Pancreas (tissue), 10 donors: ENCODE measurements around the gene MYO9A. TPM values are rescaled to one million over a fixed set of nuclear protein-coding genes. Genes with fewer than 3 reads are reported as not detected.
A peak's percentile ranks its signal among the peaks of the same experiment; 100 is the strongest.

ENCODE experiments used
- ATAC-seq, 4 donors: fragments of 200-7000 bp; cut with Tn5 transposase; one replicate each; pipeline versions ENCODE4 v1.8.0 to v1.9.1; 2020; ENCODE audit warnings: mild to moderate bottlenecking in 4 of 4, moderate library complexity in 4 of 4
- DNase-seq, 6 donors: peaks; one replicate each; pipeline ENCODE4 v3.0.0-alpha.2; 2020
- FAIRE-seq: peaks from 2 replicates; lab custom pipeline; 2012; peaks lifted over from hg19 to GRCh38; lab: Jason Lieb, UNC
- H3K27ac ChIP-seq, 4 donors: fragments of 200-600 bp; sonication (generic); 1 replicate in 3 of 4; 2 replicates in 1 of 4; pipeline versions ENCODE4 v1.5.0 to v1.8.0; 2020
- H3K27me3 ChIP-seq, 4 donors: fragments of 200-600 bp; one replicate each; pipeline ENCODE4 v1.8.0; 2021
- H3K36me3 ChIP-seq, 3 donors: fragments of 200-600 bp; sonication (generic) in 1 of 3; one replicate each; pipeline versions ENCODE4 v1.5.0 to v1.8.0; 2020 to 2021
- H3K4me1 ChIP-seq, 3 donors: fragments of 200-600 bp; one replicate each; pipeline ENCODE4 v1.8.0; 2021
- H3K4me3 ChIP-seq, 4 donors: fragments of 200-600 bp; sonication (generic) in 2 of 4; one replicate each; pipeline versions ENCODE4 v1.5.0 to v1.8.0; 2020 to 2021
- H3K9me3 ChIP-seq, 4 donors: fragments of 200-600 bp; one replicate each; pipeline ENCODE4 v1.8.0; 2021
- CTCF ChIP-seq, 4 donors: fragments of 200-600 bp; sonication (generic) in 3 of 4; IDR thresholded peaks; one replicate each; pipeline versions ENCODE4 v1.5.0 to v1.8.0; 2021; ENCODE audit warnings: antibody characterized with exemption in 4 of 4
- WGBS, 2 donors: extraction: QIAGEN DNeasy Blood & Tissue Kit; methylation state at CpG; one replicate each; pipeline ENCODE4 v1.1.7; 2013; 5-methylcytosine and 5-hydroxymethylcytosine counted together
- intact Hi-C, 3 donors: fragments of 100-400 bp; cut with DNase I; formaldehyde crosslinking; loops; one replicate each; pipeline versions ENCODE4 v1.11.1 to v1.14.2; 2022
- polyA plus RNA-seq, 2 donors: library from polyadenylated mRNA; stranded (reverse); fragments of 200-250 nt; gene quantifications; one replicate each; pipeline ENCODE4 v1.2.3, GENCODE V29; 2013
- total RNA-seq, 6 donors: library from RNA; stranded (reverse); fragmentation: NEBNext Ultra II Directional in 4 of 6; extraction: Animal tissue kit (Norgen Biotek cat#: 25700) in 4 of 6; gene quantifications; one replicate each; pipeline versions ENCODE4 v1.2.1 to v1.2.4, GENCODE V29; 2021 to 2023
- donor health status: healthy with polysubstance abuse.
- donor health status: DM: no; HTN: no; CAD: no; lungs with moderate emphysema.
- donor health status: DM: no; HTN: no; CAD: no.
- donor health status: control.
- donor health status: control.
- donor health status: Bipolar disorder and iron deficiency.
- donor health status: DM: yes; HTN: yes; CAD: no.
- donor health status: DM: no; HTN: no; CAD: no.
- donor health status: DM: no; HTN: no; CAD: no.
- donor health status: DM: yes; HTN: yes; CAD: no.

MYO9A gene
- total and polyA plus RNA-seq, 8 donors, result 1.2 to 21.0 (median 7.8) TPM

- DNase-seq, result no peak
- no peaks in the 10 kb centered on the region for H3K27me3 ChIP-seq
- no peaks in the 10 kb centered on the region for H3K36me3 ChIP-seq
- H3K4me1 ChIP-seq, result no peaks in the 10 kb centered on the region
- no peak for ATAC-seq
- no peaks in the 10 kb centered on the region for H3K9me3 ChIP-seq
- no peak overlapping the region for H3K27ac ChIP-seq
- no peak overlapping the region for H3K4me3 ChIP-seq
- intact Hi-C loops, result no loop called here
- TF ChIP-seq CTCF (IDR thresholded peaks at IDR 0.05), result no peak
- FAIRE-seq, result peak; percentile 93
- 96% methylated on average over 10 of the region's 10 CpGs for WGBS, 2 donors
These were observed 192.8 kb downstream of the MYO9A start for GRCh38 chr15:71925145-71925544.

GRCh38 chr15:71921191-71921590 is 196.8 kb downstream of the MYO9A start:
- 85 to 90% methylated on average over 3 of the region's 3 CpGs for whole genome bisulfite sequencing, 2 donors
- Histone ChIP-seq H3K4me1 (no peaks in the 10 kb centered on the region), H3K4me3 (no peak overlapping the region), H3K9me3 (no peaks in the 10 kb centered on the region), H3K27me3 (no peaks in the 10 kb centered on the region), H3K27ac (no peak overlapping the region), H3K36me3 (no peaks in the 10 kb centered on the region)
- intact Hi-C loops, result no loop called here
- no peak for TF ChIP-seq CTCF (IDR thresholded peaks at IDR 0.05)
- DNase-seq (no peak), ATAC-seq (no peak), FAIRE-seq (no peak)

- Histone ChIP-seq H3K27ac (no peak overlapping the region), H3K36me3 (no peaks in the 10 kb centered on the region), H3K4me3 (no peak overlapping the region), H3K27me3 (no peaks in the 10 kb centered on the region), H3K9me3 (no peaks in the 10 kb centered on the region), H3K4me1 (no peaks in the 10 kb centered on the region)
- intact Hi-C loops, result no loop called here
- no peak for DNase-seq
- ATAC-seq, result no peak
- no peak for TF ChIP-seq CTCF (IDR thresholded peaks at IDR 0.05)
- 96 to 97% methylated on average over 6 of the region's 6 CpGs for WGBS, 2 donors
- FAIRE-seq, result no peak
These were observed 197.4 kb downstream of the MYO9A start for GRCh38 chr15:71920573-71920972.

GRCh38 chr15:71916834-71917233 is 201.1 kb downstream of the MYO9A start:
- 82 to 83% methylated on average over 3 of the region's 3 CpGs for WGBS, 2 donors
- DNase-seq, result no peak

More at GRCh38 chr15:71916834-71917233, 201.1 kb downstream of the MYO9A start:
- no peaks in the 10 kb centered on the region for H3K4me1 ChIP-seq
- intact Hi-C loops, result no loop called here
- H3K27me3 ChIP-seq, result no peaks in the 10 kb centered on the region
- H3K9me3 ChIP-seq, result no peaks in the 10 kb centered on the region
- H3K27ac ChIP-seq, result no peak overlapping the region
- H3K4me3 ChIP-seq, result no peak overlapping the region
- H3K36me3 ChIP-seq, result peaks cover 0 to 3% (median 0%) of the 10 kb centered on the region in 3 donors
- FAIRE-seq (no peak), ATAC-seq (no peak)
- no peak for TF ChIP-seq CTCF (IDR thresholded peaks at IDR 0.05)
